Hepatocyte (in vitro differentiated cells): ENCODE data around the gene PIWIL1. TPM values are rescaled to one million over a fixed set of nuclear protein-coding genes. Genes with fewer than 3 reads are reported as not detected.

Experiments
- DNase-seq: peaks from one replicate; pipeline ENCODE4 v3.0.0-alpha.2; 2016; ENCODE audit warnings: low spot score
- H2AFZ ChIP-seq: fragments of 200-600 bp; sonication (generic); 2 replicates; pipeline ENCODE4 v1.6.0; 2016; ENCODE audit warnings: antibody characterized with exemption, mild to moderate bottlenecking
- H3K27ac ChIP-seq: fragments of 200-600 bp; sonication (generic); 2 replicates; pipeline ENCODE4 v1.5.1; 2016; ENCODE audit warnings: mild to moderate bottlenecking
- H3K27me3 ChIP-seq: fragments of 200-600 bp; sonication (generic); 2 replicates; pipeline ENCODE4 v1.6.1; 2016
- H3K36me3 ChIP-seq: fragments of 200-600 bp; sonication (generic); replicated peaks from 2 replicates; pipeline ENCODE4 v1.5.1; 2016; ENCODE audit warnings: low read depth; ENCODE audit not compliant: insufficient read depth
- H3K4me1 ChIP-seq: fragments of 200-600 bp; sonication (generic); 2 replicates; pipeline ENCODE4 v1.5.1; 2016; ENCODE audit warnings: mild to moderate bottlenecking, moderate library complexity; ENCODE audit not compliant: insufficient read depth
- H3K4me2 ChIP-seq: fragments of 200-600 bp; sonication (generic); 2 replicates; pipeline ENCODE4 v1.6.0; 2016
- H3K4me3 ChIP-seq: fragments of 200-600 bp; sonication (generic); 2 replicates; pipeline ENCODE4 v1.5.1; 2016; ENCODE audit warnings: mild to moderate bottlenecking
- H3K79me2 ChIP-seq: fragments of 200-600 bp; sonication (generic); 2 replicates; pipeline ENCODE4 v1.6.0; 2017; ENCODE audit warnings: mild to moderate bottlenecking
- H3K9me2 ChIP-seq: fragments of 200-600 bp; sonication (generic); replicated peaks from 2 replicates; pipeline ENCODE4 v1.6.0; 2017; ENCODE audit warnings: mild to moderate bottlenecking; ENCODE audit not compliant: insufficient read depth
- H3K9me3 ChIP-seq: fragments of 200-600 bp; sonication (generic); 2 replicates; pipeline ENCODE4 v1.5.1; 2016; ENCODE audit warnings: low read depth, mild to moderate bottlenecking
- H4K20me1 ChIP-seq: fragments of 200-600 bp; sonication (generic); 2 replicates; pipeline ENCODE4 v1.6.0; 2016; ENCODE audit warnings: mild to moderate bottlenecking; ENCODE audit not compliant: insufficient read depth, poor library complexity, severe bottlenecking
- EZH2 ChIP-seq: fragments of 200-600 bp; sonication (generic); IDR thresholded peaks from 2 replicates; pipeline ENCODE4 v1.6.1; 2016; ENCODE audit warnings: antibody characterized with exemption, mild to moderate bottlenecking, borderline replicate concordance
- EZH2phosphoT487 ChIP-seq: fragments of 200-600 bp; sonication (generic); IDR thresholded peaks from one replicate; pipeline ENCODE4 v1.6.1; 2018; ENCODE audit warnings: antibody characterized with exemption, mild to moderate bottlenecking, low read depth, moderate library complexity; ENCODE audit not compliant: unreplicated experiment, severe bottlenecking
- WGBS: methylation state at CpG from one replicate; pipeline ENCODE4 v1.1.6; 2016; ENCODE audit warnings: low lambda C conversion rate; ENCODE audit errors: missing lambda C conversion rate; 5-methylcytosine and 5-hydroxymethylcytosine counted together
- polyA plus RNA-seq: library from polyadenylated mRNA; unstranded; fragments of >200 nt; fragmentation: Nextera tagmentation; extraction: Ambion mirVana; gene quantifications from 2 replicates; pipeline ENCODE4 v1.2.1, GENCODE V29; 2016
- total RNA-seq: library from RNA; depleted of rRNA; stranded (reverse); fragments of >200 nt; gene quantifications from 2 replicates; pipeline ENCODE4 v1.2.3, GENCODE V29; 2014
- TF ChIP-seq, protein P1 (sequence below): fragments of 200-600 bp; sonication (generic); IDR thresholded peaks from 2 replicates; pipeline ENCODE4 v1.5.1; 2016; ENCODE audit warnings: antibody characterized with exemption, mild to moderate bottlenecking; ENCODE audit not compliant: poor library complexity

PIWIL1 gene
- total and polyA plus RNA-seq, 2 experiments from 2014 or later = not detected

DNA sequence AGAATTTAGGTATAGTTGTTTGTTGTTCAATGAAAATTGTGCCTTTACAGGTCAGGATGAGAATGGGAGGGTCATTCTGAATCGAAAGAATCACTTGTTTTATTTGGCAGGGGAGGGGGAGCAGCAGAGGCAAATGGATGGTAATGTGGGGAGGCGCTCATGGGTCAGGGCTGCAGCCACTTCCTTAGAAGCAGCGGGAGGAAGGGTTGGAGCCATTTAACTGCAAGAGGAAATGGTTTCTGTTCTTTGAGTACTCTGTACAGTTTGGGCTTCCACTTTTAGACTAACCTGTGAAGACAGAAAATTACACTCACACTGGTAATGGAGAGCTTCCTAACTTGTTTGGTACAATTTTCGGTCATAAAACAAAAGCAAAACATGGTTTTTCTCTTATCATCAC is 57.2 kb downstream of the PIWIL1 start:
- Histone ChIP-seq H3K9me3 (no peaks in the 10 kb centered on the region), H4K20me1 (no peaks in the 10 kb centered on the region), H3K36me3 (no peaks in the 10 kb centered on the region), H2AFZ (no peak overlapping the region), H3K9me2 (no peaks in the 10 kb centered on the region), H3K4me3 (no peak overlapping the region), H3K4me2 (no peak overlapping the region), H3K27ac (no peak overlapping the region), H3K79me2 (no peaks in the 10 kb centered on the region), H3K4me1 (no peaks in the 10 kb centered on the region), H3K27me3 (no peaks in the 10 kb centered on the region)
- TF ChIP-seq EZH2phosphoT487 = no peak
- no peak for TF ChIP-seq EZH2
- TF ChIP-seq, protein P1, sequence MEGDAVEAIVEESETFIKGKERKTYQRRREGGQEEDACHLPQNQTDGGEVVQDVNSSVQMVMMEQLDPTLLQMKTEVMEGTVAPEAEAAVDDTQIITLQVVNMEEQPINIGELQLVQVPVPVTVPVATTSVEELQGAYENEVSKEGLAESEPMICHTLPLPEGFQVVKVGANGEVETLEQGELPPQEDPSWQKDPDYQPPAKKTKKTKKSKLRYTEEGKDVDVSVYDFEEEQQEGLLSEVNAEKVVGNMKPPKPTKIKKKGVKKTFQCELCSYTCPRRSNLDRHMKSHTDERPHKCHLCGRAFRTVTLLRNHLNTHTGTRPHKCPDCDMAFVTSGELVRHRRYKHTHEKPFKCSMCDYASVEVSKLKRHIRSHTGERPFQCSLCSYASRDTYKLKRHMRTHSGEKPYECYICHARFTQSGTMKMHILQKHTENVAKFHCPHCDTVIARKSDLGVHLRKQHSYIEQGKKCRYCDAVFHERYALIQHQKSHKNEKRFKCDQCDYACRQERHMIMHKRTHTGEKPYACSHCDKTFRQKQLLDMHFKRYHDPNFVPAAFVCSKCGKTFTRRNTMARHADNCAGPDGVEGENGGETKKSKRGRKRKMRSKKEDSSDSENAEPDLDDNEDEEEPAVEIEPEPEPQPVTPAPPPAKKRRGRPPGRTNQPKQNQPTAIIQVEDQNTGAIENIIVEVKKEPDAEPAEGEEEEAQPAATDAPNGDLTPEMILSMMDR = no peak
- no peak for DNase-seq
- 69% methylated on average over 4 of the region's 4 CpGs for WGBS

DNA sequence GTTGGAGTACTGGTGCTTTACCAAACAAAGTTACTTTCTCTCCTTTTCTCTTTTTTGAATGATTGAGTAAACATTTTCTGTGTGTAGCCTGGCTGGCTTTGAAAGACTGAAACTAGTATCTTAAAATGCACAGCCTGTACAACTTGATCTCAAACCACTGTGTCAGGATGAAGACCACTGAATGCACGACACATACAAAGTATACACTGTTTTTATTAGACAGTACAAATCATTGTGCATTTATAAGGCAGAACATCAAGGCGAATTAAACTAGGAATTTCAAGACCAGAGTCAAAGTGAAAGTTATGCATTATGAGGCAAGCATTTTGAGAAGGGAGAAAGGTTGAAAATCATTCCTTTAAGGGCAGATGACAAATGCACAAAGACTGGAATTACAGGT is 59.0 kb downstream of the PIWIL1 start:
- no peaks in the 10 kb centered on the region for H3K36me3 ChIP-seq
- no peak overlapping the region for H2AFZ ChIP-seq
- H3K4me3 ChIP-seq = no peak overlapping the region
- no peaks in the 10 kb centered on the region for H4K20me1 ChIP-seq
- H3K9me3 ChIP-seq = no peaks in the 10 kb centered on the region
- H3K79me2 ChIP-seq = no peaks in the 10 kb centered on the region
- no peaks in the 10 kb centered on the region for H3K4me1 ChIP-seq
- no peaks in the 10 kb centered on the region for H3K27me3 ChIP-seq
- DNase-seq = no peak
- H3K27ac ChIP-seq = no peak overlapping the region
- H3K4me2 ChIP-seq = no peak overlapping the region
- H3K9me2 ChIP-seq = no peaks in the 10 kb centered on the region
- TF ChIP-seq EZH2 (no peak), EZH2phosphoT487 (no peak)
- TF ChIP-seq, protein P1 = no peak
- 87% methylated on average over 2 of the region's 2 CpGs for WGBS

GRCh38 chr12:130398100-130398848 is 60.6 kb downstream of the PIWIL1 start:
- Histone ChIP-seq H3K79me2 (no peaks in the 10 kb centered on the region), H3K4me2 (no peak overlapping the region), H2AFZ (no peak overlapping the region), H3K36me3 (no peaks in the 10 kb centered on the region), H3K27me3 (no peaks in the 10 kb centered on the region), H3K9me3 (no peaks in the 10 kb centered on the region), H3K4me1 (no peaks in the 10 kb centered on the region), H3K9me2 (no peaks in the 10 kb centered on the region), H3K27ac (no peak overlapping the region), H3K4me3 (no peak overlapping the region), H4K20me1 (no peaks in the 10 kb centered on the region)
- no peak for DNase-seq
- 85% methylated on average over 12 of the region's 12 CpGs for WGBS
- TF ChIP-seq EZH2phosphoT487 (no peak), EZH2 (no peak)
- TF ChIP-seq, protein P1 = no peak
